ENCODE results near the gene HELZ. TPM values are rescaled to one million over a fixed set of nuclear protein-coding genes. Genes with fewer than 3 reads are reported as not detected.

HELZ gene
- total RNA-seq, 1 experiment from 2014 or later, result 40.5 TPM

DNA sequence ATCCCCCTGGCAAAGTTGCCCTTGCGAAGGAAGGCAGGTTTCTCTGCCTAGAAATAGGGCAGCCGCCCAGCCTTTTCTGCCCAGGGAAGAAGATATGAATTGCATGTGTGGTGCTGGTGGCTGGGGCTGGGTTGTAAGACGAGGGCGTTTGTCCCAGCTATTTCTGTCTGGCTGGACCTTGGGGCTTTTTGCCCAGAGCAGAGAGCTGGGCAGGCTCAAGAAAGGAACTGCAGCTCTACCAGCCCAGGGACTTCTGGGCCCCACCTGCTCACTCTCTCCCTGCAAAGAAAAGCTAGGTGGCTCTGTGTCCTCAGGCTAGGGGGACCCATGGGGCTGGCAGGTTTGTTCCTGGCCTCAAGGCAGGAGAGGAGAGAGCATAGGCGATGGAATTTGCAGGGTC lies 200.1 kb downstream of the HELZ start:
- H3K9me3 ChIP-seq (ENCODE audit: control insufficient read depth in 1 of 2, insufficient read depth in 1 of 2, low read depth in 1 of 2, low read length in 2 of 2), result peaks cover 11 to 13% of the 10 kb centered on the region in 2 experiments; a peak in 1 of 4 replicates
- H3K4me2 ChIP-seq (ENCODE audit: low read length), result no peak overlapping the region
- POLR2A ChIA-PET, result no interaction called here
- RAD21 ChIA-PET (ENCODE audit: low non-redundant PET in 1 of 2, low total read pairs in 2 of 2, uncharacterized antibody in 2 of 2, unreplicated experiment in 2 of 2), result no interaction called here
- ATAC-seq (no peak), DNase-seq (ENCODE audit: low read depth, low spot score) (no peak)
- H3K4me1 ChIP-seq (ENCODE audit: control insufficient read depth in 1 of 2, insufficient read depth in 2 of 2, low read length in 2 of 2), result no peaks in the 10 kb centered on the region
- no TSS peak for BruUV-seq (replicated peaks)
- H3K9ac ChIP-seq (ENCODE audit: low read length), result no peak overlapping the region
- H3K36me3 ChIP-seq (ENCODE audit: control insufficient read depth in 1 of 2, insufficient read depth in 2 of 2, low read length in 2 of 2), result no peaks in the 10 kb centered on the region
- no peak overlapping the region for H3K4me3 ChIP-seq (replicated peaks in 1 of 2; ENCODE audit: low read depth in 1 of 2, low read length in 2 of 2)
- CTCF ChIA-PET, result no interaction called here
- H3K27ac ChIP-seq (ENCODE audit: low read depth, low read length), result no peak overlapping the region
- H4K20me1 ChIP-seq (ENCODE audit: insufficient read depth), result no peaks in the 10 kb centered on the region
- TF ChIP-seq, protein P1, sequence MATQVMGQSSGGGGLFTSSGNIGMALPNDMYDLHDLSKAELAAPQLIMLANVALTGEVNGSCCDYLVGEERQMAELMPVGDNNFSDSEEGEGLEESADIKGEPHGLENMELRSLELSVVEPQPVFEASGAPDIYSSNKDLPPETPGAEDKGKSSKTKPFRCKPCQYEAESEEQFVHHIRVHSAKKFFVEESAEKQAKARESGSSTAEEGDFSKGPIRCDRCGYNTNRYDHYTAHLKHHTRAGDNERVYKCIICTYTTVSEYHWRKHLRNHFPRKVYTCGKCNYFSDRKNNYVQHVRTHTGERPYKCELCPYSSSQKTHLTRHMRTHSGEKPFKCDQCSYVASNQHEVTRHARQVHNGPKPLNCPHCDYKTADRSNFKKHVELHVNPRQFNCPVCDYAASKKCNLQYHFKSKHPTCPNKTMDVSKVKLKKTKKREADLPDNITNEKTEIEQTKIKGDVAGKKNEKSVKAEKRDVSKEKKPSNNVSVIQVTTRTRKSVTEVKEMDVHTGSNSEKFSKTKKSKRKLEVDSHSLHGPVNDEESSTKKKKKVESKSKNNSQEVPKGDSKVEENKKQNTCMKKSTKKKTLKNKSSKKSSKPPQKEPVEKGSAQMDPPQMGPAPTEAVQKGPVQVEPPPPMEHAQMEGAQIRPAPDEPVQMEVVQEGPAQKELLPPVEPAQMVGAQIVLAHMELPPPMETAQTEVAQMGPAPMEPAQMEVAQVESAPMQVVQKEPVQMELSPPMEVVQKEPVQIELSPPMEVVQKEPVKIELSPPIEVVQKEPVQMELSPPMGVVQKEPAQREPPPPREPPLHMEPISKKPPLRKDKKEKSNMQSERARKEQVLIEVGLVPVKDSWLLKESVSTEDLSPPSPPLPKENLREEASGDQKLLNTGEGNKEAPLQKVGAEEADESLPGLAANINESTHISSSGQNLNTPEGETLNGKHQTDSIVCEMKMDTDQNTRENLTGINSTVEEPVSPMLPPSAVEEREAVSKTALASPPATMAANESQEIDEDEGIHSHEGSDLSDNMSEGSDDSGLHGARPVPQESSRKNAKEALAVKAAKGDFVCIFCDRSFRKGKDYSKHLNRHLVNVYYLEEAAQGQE (IDR thresholded peaks at IDR 0.05; ENCODE audit: low read depth), result no peak
- TF ChIP-seq RAD21 (IDR thresholded peaks at IDR 0.05; ENCODE audit: low read depth) (no peak; the same call in 1 of the 2 replicates), ELF1 (IDR thresholded peaks at IDR 0.05; ENCODE audit: borderline replicate concordance, low read depth) (no peak)
- intact Hi-C loops (cut with micrococcal nuclease), result no loop called here
- no peaks in the 10 kb centered on the region for H3K79me2 ChIP-seq (ENCODE audit: insufficient read depth, low read length)
- H2AFZ ChIP-seq (ENCODE audit: low read depth, low read length, poor library complexity, severe bottlenecking), result no peak overlapping the region
- no peaks in the 10 kb centered on the region for H3K9me2 ChIP-seq (ENCODE audit: insufficient read depth)
- 0 out of 2 replicates have a peak, but pooled peaks cover 4% of the 10 kb centered on the region for H3K27me3 ChIP-seq (ENCODE audit: insufficient read depth, low read length)

- no TSS peak for BruUV-seq (replicated peaks)
- TF ChIP-seq EZH2 (IDR thresholded peaks at IDR 0.05) (no peak), ZBTB33 (IDR thresholded peaks at IDR 0.05; ENCODE audit: extremely low read depth, insufficient replicate concordance, low read length) (no peak), EGR1 (IDR thresholded peaks at IDR 0.05; ENCODE audit: low read depth) (no peak), ELF1 (IDR thresholded peaks at IDR 0.05; ENCODE audit: borderline replicate concordance, low read depth) (no peak), CBX3 (IDR thresholded peaks at IDR 0.05; ENCODE audit: low read depth) (no peak), FOSL1 (IDR thresholded peaks at IDR 0.05; ENCODE audit: low read depth) (no peak), EZH2phosphoT487 (IDR thresholded peaks at IDR 0.05; ENCODE audit: borderline replicate concordance) (no peak), SIN3A (IDR thresholded peaks at IDR 0.05; ENCODE audit: low read depth) (no peak), SRF (IDR thresholded peaks at IDR 0.05; ENCODE audit: low read depth) (no peak), ZFX (IDR thresholded peaks at IDR 0.05) (no peak)
- TF ChIP-seq, protein P2, sequence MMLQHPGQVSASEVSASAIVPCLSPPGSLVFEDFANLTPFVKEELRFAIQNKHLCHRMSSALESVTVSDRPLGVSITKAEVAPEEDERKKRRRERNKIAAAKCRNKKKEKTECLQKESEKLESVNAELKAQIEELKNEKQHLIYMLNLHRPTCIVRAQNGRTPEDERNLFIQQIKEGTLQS (IDR thresholded peaks at IDR 0.05), result no peak
These were observed 200.8 kb downstream of the HELZ start, which contains the start of gene CACNG1 for GRCh38 chr17:67044016-67044772. Gene CACNG1, plus strand, starts transcription at chr17:67044554. Its CDS starts 107 bp downstream, at chr17:67044661.

More at GRCh38 chr17:67044016-67044772, 200.8 kb downstream of the HELZ start, which contains the start of gene CACNG1:
- ATAC-seq, result no peak
- Histone ChIP-seq H2AFZ (ENCODE audit: low read depth, low read length, poor library complexity, severe bottlenecking) (no peak within 1 kb of the TSS), H3K9me3 (ENCODE audit: control insufficient read depth in 1 of 2, insufficient read depth in 1 of 2, low read depth in 1 of 2, low read length in 2 of 2) (peaks cover 7 to 11% of the 10 kb centered on the region in 2 experiments; a peak in 1 of 4 replicates), H3K9me2 (ENCODE audit: insufficient read depth) (no peaks in the 10 kb centered on the region), H3K4me2 (ENCODE audit: low read length) (no peak within 1 kb of the TSS), H3K4me1 (ENCODE audit: control insufficient read depth in 1 of 2, insufficient read depth in 2 of 2, low read length in 2 of 2) (no peaks in the 10 kb centered on the region), H4K20me1 (ENCODE audit: insufficient read depth) (no peaks in the 10 kb centered on the region), H3K9ac (ENCODE audit: low read length) (no peak within 1 kb of the TSS), H3K36me3 (ENCODE audit: control insufficient read depth in 1 of 2, insufficient read depth in 2 of 2, low read length in 2 of 2) (no peaks in the 10 kb centered on the region), H3K79me2 (ENCODE audit: insufficient read depth, low read length) (no peaks in the 10 kb centered on the region), H3K27me3 (ENCODE audit: insufficient read depth, low read length) (0 out of 2 replicates have a peak, but pooled peaks cover 4% of the 10 kb centered on the region), H3K4me3 (replicated peaks in 1 of 2; ENCODE audit: low read depth in 1 of 2, low read length in 2 of 2) (no peak within 1 kb of the TSS), H3K27ac (ENCODE audit: low read depth, low read length) (no peak within 1 kb of the TSS)
- ChIA-PET POLR2A (no interaction called here), RAD21 (ENCODE audit: low non-redundant PET in 1 of 2, low total read pairs in 2 of 2, uncharacterized antibody in 2 of 2, unreplicated experiment in 2 of 2) (no interaction called here), CTCF (no interaction called here)
- no peak for DNase-seq (ENCODE audit: low read depth, low spot score)
- intact Hi-C loops (cut with micrococcal nuclease), result no loop called here
